Suprapubic skin (tissue), 4 donors: ENCODE results near the gene APPL2. TPM values are rescaled to one million over a fixed set of nuclear protein-coding genes. Genes with fewer than 3 reads are reported as not detected.
"Not testable (repeated sequence)": the region's sequence is repeated elsewhere in the genome, so short reads cannot be mapped to it uniquely, and the experiment has no call there.

Experiments used
- DNase-seq, 2 donors: peaks; one replicate each; pipeline ENCODE4 v3.0.0-alpha.2; 2019; ENCODE audit warnings: low spot score in 2 of 2
- H3K27ac ChIP-seq: fragments of 200-600 bp; sonication (generic); one replicate; pipeline ENCODE4 v1.5.1; 2019
- H3K27me3 ChIP-seq: fragments of 200-600 bp; sonication (generic); one replicate; pipeline ENCODE4 v1.5.1; 2019
- H3K36me3 ChIP-seq: fragments of 200-600 bp; sonication (generic); one replicate; pipeline ENCODE4 v1.5.1; 2019
- H3K4me1 ChIP-seq: fragments of 200-600 bp; sonication (generic); one replicate; pipeline ENCODE4 v1.5.1; 2019
- H3K4me3 ChIP-seq: fragments of 200-600 bp; sonication (generic); one replicate; pipeline ENCODE4 v1.5.1; 2019; ENCODE audit warnings: mild to moderate bottlenecking
- H3K9me3 ChIP-seq: fragments of 200-600 bp; sonication (generic); one replicate; pipeline ENCODE4 v1.5.1; 2019
- EP300 ChIP-seq: sonication (generic); formaldehyde crosslinking; IDR thresholded peaks from one replicate; pipeline ENCODE4 v1.6.1; 2017; ENCODE audit warnings: antibody characterized with exemption
- POLR2A ChIP-seq, 2 donors: fragments of 450-650 bp; IDR thresholded peaks; one replicate each; pipeline ENCODE4 v1.6.1; 2017; ENCODE audit warnings: antibody characterized with exemption in 2 of 2, mild to moderate bottlenecking in 2 of 2, moderate library complexity in 2 of 2
- POLR2AphosphoS5 ChIP-seq, 3 donors: sonication (generic); formaldehyde crosslinking; IDR thresholded peaks; one replicate each; pipeline ENCODE4 v1.6.1; 2017; ENCODE audit warnings: antibody characterized with exemption in 3 of 3
- WGBS: methylation state at CpG from one replicate; pipeline ENCODE4 v1.1.5; 2018; 5-methylcytosine and 5-hydroxymethylcytosine counted together
- total RNA-seq, 4 donors: library from RNA; depleted of rRNA; stranded (reverse); fragments of >200 nt; gene quantifications; one replicate each; pipeline ENCODE4 v1.1.0, GENCODE V29; 2016
- TF ChIP-seq, protein P1 (sequence below), 2 donors: fragments of 200-600 bp in 1 of 2; fragments of 450-650 bp in 1 of 2; sonication (generic) in 1 of 2; IDR thresholded peaks; one replicate each; pipeline ENCODE4 v1.5.1; 2016 to 2019; ENCODE audit warnings: antibody characterized with exemption in 2 of 2, mild to moderate bottlenecking in 1 of 2, moderate library complexity in 1 of 2

Gene APPL2
- total RNA-seq, 4 donors from 2014 or later, result 95.2 to 172 (median 110) TPM

DNA sequence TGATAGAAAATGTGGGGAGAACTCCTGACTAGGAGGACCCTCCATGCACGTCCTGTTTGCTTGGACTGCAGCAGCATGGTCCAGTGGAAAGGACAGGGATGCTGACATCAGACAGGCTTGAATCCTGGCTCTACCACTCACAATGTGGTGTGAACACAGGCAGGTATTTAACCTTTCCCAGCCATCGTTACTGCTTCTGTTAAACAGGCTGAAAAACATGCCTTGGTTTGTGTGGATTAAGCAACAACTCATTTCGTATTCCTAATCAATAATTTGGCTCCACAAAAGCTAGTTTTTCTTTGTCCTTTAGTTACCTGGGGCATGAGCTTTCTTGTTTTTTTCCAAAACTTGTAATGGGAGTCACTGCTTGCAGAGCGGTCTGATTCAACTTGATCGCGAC, 41.0 kb downstream of the APPL2 start:
- 92% methylated on average over 6 of the region's 6 CpGs for WGBS
- TF ChIP-seq POLR2A (IDR thresholded peaks at IDR 0.05), result no peak
- no peak for TF ChIP-seq EP300
- TF ChIP-seq, protein P1, sequence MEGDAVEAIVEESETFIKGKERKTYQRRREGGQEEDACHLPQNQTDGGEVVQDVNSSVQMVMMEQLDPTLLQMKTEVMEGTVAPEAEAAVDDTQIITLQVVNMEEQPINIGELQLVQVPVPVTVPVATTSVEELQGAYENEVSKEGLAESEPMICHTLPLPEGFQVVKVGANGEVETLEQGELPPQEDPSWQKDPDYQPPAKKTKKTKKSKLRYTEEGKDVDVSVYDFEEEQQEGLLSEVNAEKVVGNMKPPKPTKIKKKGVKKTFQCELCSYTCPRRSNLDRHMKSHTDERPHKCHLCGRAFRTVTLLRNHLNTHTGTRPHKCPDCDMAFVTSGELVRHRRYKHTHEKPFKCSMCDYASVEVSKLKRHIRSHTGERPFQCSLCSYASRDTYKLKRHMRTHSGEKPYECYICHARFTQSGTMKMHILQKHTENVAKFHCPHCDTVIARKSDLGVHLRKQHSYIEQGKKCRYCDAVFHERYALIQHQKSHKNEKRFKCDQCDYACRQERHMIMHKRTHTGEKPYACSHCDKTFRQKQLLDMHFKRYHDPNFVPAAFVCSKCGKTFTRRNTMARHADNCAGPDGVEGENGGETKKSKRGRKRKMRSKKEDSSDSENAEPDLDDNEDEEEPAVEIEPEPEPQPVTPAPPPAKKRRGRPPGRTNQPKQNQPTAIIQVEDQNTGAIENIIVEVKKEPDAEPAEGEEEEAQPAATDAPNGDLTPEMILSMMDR (IDR thresholded peaks at IDR 0.05), result no peak
- TF ChIP-seq POLR2AphosphoS5 (IDR thresholded peaks at IDR 0.05), result no peak

DNA sequence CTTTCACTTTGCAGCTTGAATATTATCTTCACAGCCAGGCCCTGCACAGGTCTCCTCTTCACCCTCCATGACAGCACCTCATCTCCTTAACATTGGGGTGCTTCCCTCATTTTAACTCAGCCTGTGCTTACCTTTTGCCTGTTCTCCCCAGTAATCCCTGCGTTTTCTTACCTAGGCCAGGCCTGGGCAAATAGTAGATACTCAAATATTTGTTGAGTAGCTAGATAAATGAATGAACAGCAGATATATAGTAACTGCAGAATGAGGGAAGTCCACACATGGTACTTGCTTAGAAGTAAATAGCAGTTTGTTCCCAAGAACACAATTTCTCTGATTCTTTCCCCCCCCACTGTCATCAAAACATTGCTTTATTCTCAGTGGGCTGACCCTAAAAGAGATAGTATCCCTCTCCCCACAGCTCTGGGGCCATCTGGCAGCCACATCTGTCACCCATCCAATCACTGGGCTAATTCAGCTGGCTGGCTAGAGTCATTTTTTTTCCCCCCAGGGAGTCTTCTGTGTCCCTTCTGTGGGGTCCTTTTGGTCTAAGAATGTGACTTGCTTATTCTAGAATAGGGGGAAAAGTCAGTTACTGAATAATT, 43.2 kb downstream of the APPL2 start:
- H3K4me1 ChIP-seq, result no peaks in the 10 kb centered on the region
- H3K9me3 ChIP-seq, result no peaks in the 10 kb centered on the region
- H3K27ac ChIP-seq, result no peak overlapping the region
- peaks cover 96% of the 10 kb centered on the region for H3K36me3 ChIP-seq
- WGBS, result 89% methylated on average over 1 of the region's 1 CpG
- no peaks in the 10 kb centered on the region for H3K27me3 ChIP-seq
- no peak for DNase-seq
- TF ChIP-seq POLR2AphosphoS5 (IDR thresholded peaks at IDR 0.05), result no peak
- TF ChIP-seq POLR2A (IDR thresholded peaks at IDR 0.05), result no peak
- no peak for TF ChIP-seq EP300
- TF ChIP-seq, protein P1 (IDR thresholded peaks at IDR 0.05), result no peak
- no peak overlapping the region for H3K4me3 ChIP-seq

More for the DNA sequence above, 41.0 kb downstream of the APPL2 start:
- Histone ChIP-seq H3K36me3 (peaks cover 93% of the 10 kb centered on the region), H3K27ac (no peak overlapping the region), H3K9me3 (no peaks in the 10 kb centered on the region), H3K4me3 (no peak overlapping the region), H3K27me3 (no peaks in the 10 kb centered on the region), H3K4me1 (no peaks in the 10 kb centered on the region)
- DNase-seq, result no peak

DNA sequence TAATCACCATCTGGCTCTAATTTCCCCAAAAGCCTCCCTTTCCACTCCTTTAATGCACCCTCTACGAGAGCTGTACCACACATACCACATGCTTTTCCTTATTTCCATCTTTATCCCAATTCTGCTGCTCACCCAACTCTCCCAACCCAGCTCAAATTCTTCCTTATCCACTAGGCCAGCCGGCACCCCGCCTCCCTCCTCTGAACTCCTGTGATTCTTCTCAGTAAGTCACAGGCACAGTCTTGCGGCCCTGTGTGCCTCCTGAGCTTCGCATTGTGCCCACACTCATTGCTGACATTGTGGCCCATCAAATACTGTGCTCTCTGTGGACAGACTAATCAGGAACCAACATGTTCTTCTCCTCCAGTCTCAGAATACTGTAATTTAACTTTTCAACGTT, 45.4 kb downstream of the APPL2 start:
- H3K4me3 ChIP-seq, result no peak overlapping the region
- H3K4me1 ChIP-seq, result no peaks in the 10 kb centered on the region
- no peaks in the 10 kb centered on the region for H3K9me3 ChIP-seq
- H3K36me3 ChIP-seq, result peaks cover 95% of the 10 kb centered on the region
- H3K27ac ChIP-seq, result no peak overlapping the region
- no peak for DNase-seq
- no peaks in the 10 kb centered on the region for H3K27me3 ChIP-seq
- WGBS, result 89% methylated on average over 6 of the region's 6 CpGs
- TF ChIP-seq EP300 (no peak), POLR2AphosphoS5 (IDR thresholded peaks at IDR 0.05) (no peak), POLR2A (IDR thresholded peaks at IDR 0.05) (no peak)

DNA sequence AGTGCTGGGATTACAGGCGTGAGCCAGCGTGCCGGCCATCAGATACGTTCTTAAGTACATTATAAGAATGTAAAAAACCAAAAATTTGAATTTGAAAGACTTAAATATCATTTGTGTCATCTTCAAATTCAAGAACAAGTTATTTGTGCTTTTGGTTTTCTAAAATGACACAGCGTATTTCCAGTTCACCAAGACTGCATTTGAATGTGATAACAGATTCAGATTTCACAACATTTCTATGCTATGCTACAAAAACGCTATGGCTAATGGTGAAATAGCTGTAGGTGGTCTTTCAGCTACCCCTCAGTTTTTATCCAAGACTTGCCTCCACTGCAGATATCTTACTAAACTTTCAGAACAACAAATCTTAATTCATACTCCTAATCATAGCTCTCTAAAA, 46.7 kb downstream of the APPL2 start:
- 77% methylated on average over 6 of the region's 6 CpGs for WGBS

DNA sequence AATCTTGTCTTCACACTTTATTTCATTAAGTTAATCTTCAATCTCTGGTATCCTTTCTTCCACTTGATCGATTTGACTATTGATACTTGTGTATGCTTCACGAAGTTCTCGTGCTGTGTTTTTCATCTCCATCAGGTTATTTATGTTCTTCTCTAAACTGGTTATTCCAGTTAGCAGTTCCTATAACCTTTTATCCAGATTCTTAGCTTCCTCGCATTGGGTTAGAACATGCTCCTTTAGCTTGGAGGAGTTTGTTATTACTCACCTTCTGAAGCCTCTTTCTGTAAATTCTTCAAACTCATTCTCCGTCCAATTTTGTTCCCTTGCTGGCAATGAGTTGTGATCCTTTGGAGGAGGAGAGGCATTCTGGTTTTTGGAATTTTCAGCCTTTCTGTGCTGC, 52.0 kb downstream of the APPL2 start:
- H3K27me3 ChIP-seq, H3K27ac ChIP-seq, H3K4me1 ChIP-seq, DNase-seq, H3K4me3 ChIP-seq, H3K9me3 ChIP-seq: not testable (repeated sequence)
- H3K36me3 ChIP-seq, result peaks cover 53% of the 10 kb centered on the region
- WGBS, result 53% methylated on average over 5 of the region's 5 CpGs

More for the DNA sequence above, 46.7 kb downstream of the APPL2 start:
- H3K36me3 ChIP-seq, result peaks cover 95% of the 10 kb centered on the region
- no peak for DNase-seq
- H3K27me3 ChIP-seq, result no peaks in the 10 kb centered on the region
- H3K4me1 ChIP-seq, result no peaks in the 10 kb centered on the region
- TF ChIP-seq, protein P1 (IDR thresholded peaks at IDR 0.05), result no peak
- TF ChIP-seq POLR2AphosphoS5 (IDR thresholded peaks at IDR 0.05), result no peak
- TF ChIP-seq POLR2A (IDR thresholded peaks at IDR 0.05), result no peak
- H3K9me3 ChIP-seq, result no peaks in the 10 kb centered on the region
- no peak overlapping the region for H3K4me3 ChIP-seq
- H3K27ac ChIP-seq, result no peak overlapping the region

DNA sequence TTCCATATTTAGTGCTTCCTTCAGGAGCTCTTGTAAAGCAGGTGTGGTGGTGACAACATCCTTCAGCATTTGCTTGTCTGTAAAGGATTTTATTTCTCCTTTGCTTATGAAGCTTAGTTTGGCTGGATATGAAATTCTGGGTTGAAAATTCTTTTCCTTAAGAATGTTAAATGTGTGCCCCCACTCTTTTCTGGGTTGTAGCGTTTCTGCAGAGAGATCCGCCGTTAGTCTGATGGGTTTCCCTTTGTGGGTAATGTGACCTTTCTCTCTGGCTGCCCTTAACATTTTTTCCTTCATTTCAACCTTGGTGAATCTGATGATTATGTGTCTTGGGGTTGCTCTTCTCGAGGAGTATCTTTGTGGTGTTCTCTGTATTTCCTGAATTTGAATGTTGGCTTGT, 52.6 kb downstream of the APPL2 start:
- not testable (repeated sequence) for DNase-seq, H3K27ac ChIP-seq, H3K9me3 ChIP-seq, H3K4me3 ChIP-seq, H3K27me3 ChIP-seq, H3K4me1 ChIP-seq
- 91% methylated on average over 4 of the region's 4 CpGs for WGBS
- H3K36me3 ChIP-seq, result peaks cover 49% of the 10 kb centered on the region

DNA sequence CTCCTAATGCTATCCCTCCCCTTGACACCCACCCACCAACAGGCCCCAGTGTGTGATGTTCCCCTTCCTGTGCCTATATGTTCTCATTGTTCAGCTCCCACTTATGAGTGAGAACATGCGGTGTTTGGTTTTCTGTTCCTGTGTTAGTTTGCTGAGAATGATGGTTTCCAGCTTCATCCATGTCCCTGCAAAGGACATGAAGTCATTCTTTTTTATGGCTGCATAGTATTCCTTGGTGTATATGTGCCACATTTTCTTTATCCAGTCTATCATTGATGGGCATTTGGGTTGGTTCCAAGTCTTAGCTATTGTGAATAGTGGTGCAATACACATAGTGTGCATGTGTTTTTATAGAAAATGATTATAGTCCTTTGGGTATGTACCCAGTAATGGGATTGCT, 56.9 kb downstream of the APPL2 start:
- 100% methylated on average over 1 of the region's 1 CpG for WGBS
- H3K9me3 ChIP-seq, H3K4me1 ChIP-seq, H3K27ac ChIP-seq, DNase-seq, H3K4me3 ChIP-seq, H3K27me3 ChIP-seq: not testable (repeated sequence)
- peaks cover 47% of the 10 kb centered on the region for H3K36me3 ChIP-seq
